HUES48 (cell line): Measurements from ENCODE around the gene GPR143.

Experiments
- H3K27ac ChIP-seq: one replicate; pipeline ENCODE4 v1.7.0; 2013; ENCODE audit warnings: low read depth, low read length, inconsistent platforms
- H3K27me3 ChIP-seq: 2 replicates; pipeline ENCODE4 v1.6.1; 2013; ENCODE audit warnings: mild to moderate bottlenecking, low read length; ENCODE audit not compliant: control insufficient read depth, insufficient read depth
- H3K36me3 ChIP-seq: 2 replicates; pipeline ENCODE4 v1.6.1; 2013; ENCODE audit warnings: low read length; ENCODE audit not compliant: control insufficient read depth, insufficient read depth
- H3K4me1 ChIP-seq: 2 replicates; pipeline ENCODE4 v1.6.1; 2013; ENCODE audit warnings: mild to moderate bottlenecking, low read length; ENCODE audit not compliant: control insufficient read depth, insufficient read depth
- H3K4me3 ChIP-seq: 2 replicates; pipeline ENCODE4 v1.5.1; 2013; ENCODE audit warnings: mild to moderate bottlenecking, low read depth, low read length
- H3K9ac ChIP-seq: 2 replicates; pipeline ENCODE4 v1.6.1; 2013; ENCODE audit warnings: mild to moderate bottlenecking, low read depth, low read length, moderate library complexity
- H3K9me3 ChIP-seq: 2 replicates; pipeline ENCODE4 v1.6.1; 2013; ENCODE audit warnings: low read length; ENCODE audit not compliant: control insufficient read depth, insufficient read depth

GPR143 gene

GRCh38 chrX:9739130-9739529 is 26.5 kb downstream of the GPR143 start:
- no peak overlapping the region for H3K9ac ChIP-seq
- H3K9me3 ChIP-seq, result no peaks in the 10 kb centered on the region
- H3K4me3 ChIP-seq, result no peak overlapping the region
- H3K27me3 ChIP-seq, result no peaks in the 10 kb centered on the region
- peaks cover 48% of the 10 kb centered on the region for H3K36me3 ChIP-seq
- H3K4me1 ChIP-seq, result no peaks in the 10 kb centered on the region
- no peak overlapping the region for H3K27ac ChIP-seq

GRCh38 chrX:9738151-9738550 is 27.5 kb downstream of the GPR143 start:
- no peak overlapping the region for H3K4me3 ChIP-seq
- H3K36me3 ChIP-seq, result peaks cover 46% of the 10 kb centered on the region
- H3K27ac ChIP-seq, result no peak overlapping the region
- peaks cover 2% of the 10 kb centered on the region; the same call in 1 of the 2 replicates for H3K9me3 ChIP-seq
- no peaks in the 10 kb centered on the region for H3K27me3 ChIP-seq
- H3K9ac ChIP-seq, result no peak overlapping the region
- no peaks in the 10 kb centered on the region for H3K4me1 ChIP-seq

DNA sequence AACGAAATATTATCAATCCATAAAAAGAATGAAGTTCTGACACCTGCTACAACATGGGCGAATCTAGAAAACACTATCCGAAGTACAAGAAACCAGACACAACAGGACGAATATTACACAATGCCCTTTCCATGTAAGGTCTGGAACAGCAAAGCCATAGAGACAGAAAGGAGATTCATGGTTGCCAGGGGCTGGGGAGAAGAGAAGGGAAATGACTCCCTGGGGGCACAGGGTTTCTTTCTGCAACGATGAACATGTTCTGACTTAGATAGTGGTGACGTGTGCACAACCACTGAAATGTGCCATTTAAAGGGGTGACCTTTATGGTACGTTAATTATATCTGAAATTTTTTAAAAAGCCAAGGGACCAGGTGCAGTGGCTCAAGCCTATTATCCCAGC is 28.3 kb downstream of the GPR143 start:
- H3K4me3 ChIP-seq, result no peak overlapping the region
- no peaks in the 10 kb centered on the region for H3K27me3 ChIP-seq
- H3K27ac ChIP-seq, result no peak overlapping the region
- peaks cover 4% of the 10 kb centered on the region; the same call in 1 of the 2 replicates for H3K9me3 ChIP-seq
- H3K36me3 ChIP-seq, result peaks cover 39% of the 10 kb centered on the region
- H3K4me1 ChIP-seq, result no peaks in the 10 kb centered on the region
- no peak overlapping the region for H3K9ac ChIP-seq

DNA sequence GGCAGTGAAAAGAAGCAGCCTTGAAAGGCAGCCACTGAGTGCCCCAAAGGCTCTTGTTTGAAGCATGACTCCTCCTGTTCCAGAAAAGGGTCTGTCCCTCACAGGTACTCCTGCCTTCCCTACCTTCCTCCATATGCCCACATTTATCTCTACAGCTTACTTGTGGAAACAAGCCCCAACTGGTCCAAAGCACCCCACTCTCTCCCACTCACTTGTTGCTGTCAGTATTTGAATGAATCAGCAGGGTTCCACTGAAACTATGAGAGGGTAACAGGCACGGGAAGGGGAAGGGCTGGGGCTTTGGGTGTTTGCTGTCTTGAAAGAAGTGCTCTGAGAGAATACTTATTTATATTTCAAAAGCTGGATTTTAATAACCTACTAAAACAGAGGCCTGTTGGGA is 34.9 kb downstream of the GPR143 start:
- Histone ChIP-seq H3K4me1 (no peaks in the 10 kb centered on the region), H3K4me3 (no peak overlapping the region), H3K27ac (no peak overlapping the region), H3K27me3 (no peaks in the 10 kb centered on the region), H3K9me3 (peaks cover 33% of the 10 kb centered on the region), H3K36me3 (peaks cover 7% of the 10 kb centered on the region), H3K9ac (no peak overlapping the region)

DNA sequence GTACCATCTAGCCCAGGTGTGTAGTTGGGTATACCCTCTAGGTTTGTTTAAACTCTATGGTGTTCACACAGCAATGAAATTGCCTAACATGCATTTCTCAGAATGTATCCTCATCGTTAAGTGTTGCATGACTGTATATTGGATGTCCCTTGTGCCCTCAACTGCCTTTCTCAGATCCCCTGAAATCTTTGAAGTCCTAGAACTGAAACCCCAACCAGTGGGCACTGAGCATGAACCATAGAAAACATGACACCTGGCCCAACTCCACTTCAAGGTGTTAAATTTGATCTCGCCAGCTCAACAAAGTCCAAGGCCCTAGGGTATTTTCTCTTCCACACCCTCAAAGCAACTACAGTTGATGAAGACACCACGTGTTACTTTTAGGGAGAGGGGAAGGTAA is 35.6 kb downstream of the GPR143 start:
- no peaks in the 10 kb centered on the region for H3K27me3 ChIP-seq
- H3K9me3 ChIP-seq, result peaks cover 34% of the 10 kb centered on the region
- H3K27ac ChIP-seq, result no peak overlapping the region
- peaks cover 11% of the 10 kb centered on the region; the same call in 1 of the 2 replicates for H3K36me3 ChIP-seq
- H3K9ac ChIP-seq, result no peak overlapping the region
- H3K4me1 ChIP-seq, result no peaks in the 10 kb centered on the region
- H3K4me3 ChIP-seq, result no peak overlapping the region

- H3K27me3 ChIP-seq, result no peaks in the 10 kb centered on the region
- peaks cover 37% of the 10 kb centered on the region for H3K9me3 ChIP-seq
- no peak overlapping the region for H3K4me3 ChIP-seq
- H3K27ac ChIP-seq, result no peak overlapping the region
- no peaks in the 10 kb centered on the region for H3K4me1 ChIP-seq
- peaks cover 14% of the 10 kb centered on the region; the same call in 1 of the 2 replicates for H3K36me3 ChIP-seq
- H3K9ac ChIP-seq, result no peak overlapping the region
Observed at GRCh38 chrX:9729171-9729885, 36.3 kb downstream of the GPR143 start.

GRCh38 chrX:9728261-9728660 is 37.4 kb downstream of the GPR143 start:
- Histone ChIP-seq H3K9me3 (peaks cover 36% of the 10 kb centered on the region), H3K27me3 (no peaks in the 10 kb centered on the region), H3K36me3 (peaks cover 14% of the 10 kb centered on the region; the same call in 1 of the 2 replicates), H3K4me1 (no peaks in the 10 kb centered on the region), H3K27ac (no peak overlapping the region), H3K4me3 (no peak overlapping the region), H3K9ac (no peak overlapping the region)

DNA sequence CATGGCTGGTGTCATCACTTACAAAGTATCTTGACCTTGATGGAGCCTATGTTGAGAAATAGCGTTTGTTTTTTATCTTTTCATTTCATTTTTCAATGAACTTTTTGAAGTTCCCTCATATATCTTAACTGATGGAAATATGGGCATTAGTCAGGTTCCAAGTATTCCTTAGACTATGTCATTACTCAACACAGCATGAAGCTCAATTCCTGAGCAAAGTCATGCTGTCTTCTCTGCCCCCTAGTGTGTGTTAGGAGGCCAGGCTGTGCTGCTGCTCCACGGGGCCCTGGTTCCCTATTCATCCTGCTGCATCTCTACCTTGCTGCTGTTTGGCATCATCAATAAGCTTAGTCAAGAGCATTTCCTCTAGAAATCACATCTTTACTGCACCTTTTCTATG is 40.9 kb downstream of the GPR143 start:
- H3K4me3 ChIP-seq, result no peak overlapping the region
- peaks cover 57% of the 10 kb centered on the region for H3K9me3 ChIP-seq
- H3K36me3 ChIP-seq, result peaks cover 34% of the 10 kb centered on the region
- H3K4me1 ChIP-seq, result no peaks in the 10 kb centered on the region
- H3K27ac ChIP-seq, result no peak overlapping the region
- H3K27me3 ChIP-seq, result no peaks in the 10 kb centered on the region
- H3K9ac ChIP-seq, result no peak overlapping the region

DNA sequence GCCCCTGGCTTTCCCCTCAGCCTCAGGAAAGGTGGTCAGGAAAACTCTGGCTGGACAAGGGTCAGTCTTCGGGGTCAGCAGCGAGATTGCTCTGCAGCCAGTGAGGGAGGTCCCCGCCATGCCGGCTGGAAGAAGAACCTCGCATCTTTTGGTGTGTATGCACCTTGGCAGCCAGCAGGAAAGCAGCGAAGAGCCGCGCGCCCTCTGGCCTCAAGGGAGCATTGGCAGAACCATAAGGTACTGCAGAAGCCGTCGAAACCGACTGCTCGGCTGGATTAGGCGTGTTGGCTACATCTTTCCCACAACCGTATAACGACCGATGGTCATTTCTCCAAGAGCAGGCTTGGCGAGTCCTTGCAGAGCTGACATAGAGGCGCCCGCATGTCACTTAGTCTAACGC is 48.3 kb downstream of the GPR143 start:
- Histone ChIP-seq H3K27ac (no peak overlapping the region), H3K9me3 (peaks cover 22% of the 10 kb centered on the region), H3K27me3 (no peaks in the 10 kb centered on the region), H3K36me3 (peaks cover 83% of the 10 kb centered on the region), H3K4me3 (no peak overlapping the region), H3K9ac (no peak overlapping the region), H3K4me1 (no peaks in the 10 kb centered on the region)

GRCh38 chrX:9710332-9710731 is 55.3 kb downstream of the GPR143 start:
- Histone ChIP-seq H3K4me3 (no peak overlapping the region), H3K27me3 (no peaks in the 10 kb centered on the region), H3K9ac (no peak overlapping the region), H3K4me1 (0 out of 2 replicates have a peak, but pooled peaks cover 3% of the 10 kb centered on the region), H3K9me3 (no peaks in the 10 kb centered on the region), H3K27ac (no peak overlapping the region), H3K36me3 (peaks cover 65% of the 10 kb centered on the region)

- Histone ChIP-seq H3K9ac (no peak overlapping the region), H3K4me3 (no peak overlapping the region), H3K36me3 (peaks cover 59% of the 10 kb centered on the region), H3K9me3 (no peaks in the 10 kb centered on the region), H3K27me3 (no peaks in the 10 kb centered on the region), H3K4me1 (0 out of 2 replicates have a peak, but pooled peaks cover 3% of the 10 kb centered on the region), H3K27ac (no peak overlapping the region)
Observed at GRCh38 chrX:9708923-9709553, 56.6 kb downstream of the GPR143 start.
